Activated CD4-positive, CD25-positive, alpha-beta regulatory T cell treated with anti-CD3 and anti-CD28 coated beads, Interleukin-2, amount 50 U/mL, for 16 hours (primary cell): Measurements from ENCODE around the gene RPTOR.

Experiments
- DNase-seq: peaks from one replicate; pipeline ENCODE4 v3.0.0-alpha.2; 2020; ENCODE audit warnings: low read depth, low spot score

The RPTOR gene

DNA sequence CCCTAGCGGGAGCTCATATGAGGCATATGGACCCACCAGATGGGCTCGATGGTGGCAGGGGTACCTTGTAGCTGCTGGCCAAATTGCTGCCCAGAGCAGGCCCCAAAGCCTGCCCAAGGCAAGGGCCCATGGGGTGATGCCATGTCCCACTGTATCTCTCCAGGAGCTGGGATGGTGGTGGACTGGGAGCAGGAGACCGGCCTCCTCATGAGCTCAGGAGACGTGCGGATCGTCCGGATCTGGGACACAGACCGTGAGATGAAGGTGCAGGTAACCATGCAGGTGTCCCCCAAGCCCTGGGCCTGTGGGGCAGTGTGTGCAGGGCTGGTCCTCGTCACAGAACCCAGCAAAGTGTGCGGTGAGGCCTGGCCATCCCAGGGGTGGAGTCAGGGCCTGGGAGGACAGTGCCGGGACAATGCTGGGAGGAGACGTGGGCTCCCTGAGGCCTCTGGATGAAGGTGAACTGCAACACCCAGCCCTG is 412.9 kb downstream of the RPTOR start:
- no peak for DNase-seq

DNA sequence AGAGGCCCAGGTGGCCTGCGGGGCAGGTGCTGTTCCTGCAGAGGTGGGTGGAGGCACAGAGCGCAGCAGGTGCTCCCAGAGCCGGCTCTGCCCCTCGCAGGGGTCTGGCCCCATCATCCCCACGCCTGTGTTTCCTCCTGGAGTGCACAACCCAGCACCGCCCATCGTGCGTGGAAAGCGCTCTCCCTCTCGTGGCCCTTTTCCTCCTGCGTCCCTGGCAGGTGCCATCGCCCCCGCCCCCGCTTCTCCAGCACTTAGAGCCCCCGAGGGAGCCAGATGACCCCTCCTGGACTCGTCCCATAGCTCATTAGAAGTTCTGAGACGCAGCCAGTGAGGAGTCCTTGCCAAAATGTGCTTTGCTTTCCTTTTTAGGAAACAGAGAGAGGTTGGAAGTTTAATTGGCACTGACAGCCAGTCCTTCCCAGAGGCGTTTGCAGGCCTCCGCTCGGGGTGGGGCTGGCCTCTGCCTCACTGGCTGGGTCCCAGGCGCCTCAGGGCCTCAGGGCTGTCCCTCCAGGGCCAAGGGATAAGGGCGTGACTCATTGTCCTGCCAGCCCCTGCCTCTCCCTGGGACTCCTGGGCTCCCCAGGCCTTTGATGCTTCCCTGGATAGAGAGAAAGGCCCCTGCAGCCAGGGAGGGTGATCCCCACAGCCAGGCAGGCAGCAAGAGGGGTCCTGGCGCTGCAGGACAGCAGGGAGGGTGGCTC is 414.8 kb downstream of the RPTOR start:
- DNase-seq: no peak

DNA sequence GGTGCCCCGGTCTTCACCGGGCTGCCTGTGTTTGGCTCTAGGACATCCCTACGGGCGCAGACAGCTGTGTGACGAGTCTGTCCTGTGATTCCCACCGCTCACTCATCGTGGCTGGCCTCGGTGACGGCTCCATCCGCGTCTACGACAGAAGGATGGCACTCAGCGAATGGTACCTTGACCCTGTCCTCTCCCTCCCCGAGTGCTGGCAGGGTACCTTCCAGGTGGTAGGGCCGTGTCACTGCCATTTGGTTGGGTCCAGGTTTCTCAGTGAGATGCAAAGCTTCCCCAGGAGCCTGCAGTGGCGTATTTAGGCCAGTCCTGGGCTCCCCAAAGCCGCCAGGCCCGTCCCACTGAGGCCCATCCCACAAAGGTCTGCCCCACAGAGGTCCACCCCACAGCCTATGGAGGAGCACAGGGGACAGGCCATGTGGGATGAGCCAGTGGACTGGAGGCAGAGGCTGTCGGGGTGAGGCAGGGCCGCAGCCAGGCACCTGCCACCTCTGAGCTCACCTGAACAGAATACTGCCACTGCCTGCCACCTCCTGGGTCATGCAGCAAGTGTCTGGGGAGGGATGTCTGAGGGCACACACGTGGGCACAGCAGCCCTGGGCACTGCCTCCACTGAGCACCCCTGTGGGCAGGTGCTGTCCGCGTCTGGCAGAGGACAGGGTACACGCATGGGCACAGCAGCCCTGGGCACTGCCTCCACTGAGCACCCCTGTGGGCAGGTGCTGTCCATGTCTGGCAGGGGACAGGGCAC is 415.6 kb downstream of the RPTOR start:
- no peak for DNase-seq

DNA sequence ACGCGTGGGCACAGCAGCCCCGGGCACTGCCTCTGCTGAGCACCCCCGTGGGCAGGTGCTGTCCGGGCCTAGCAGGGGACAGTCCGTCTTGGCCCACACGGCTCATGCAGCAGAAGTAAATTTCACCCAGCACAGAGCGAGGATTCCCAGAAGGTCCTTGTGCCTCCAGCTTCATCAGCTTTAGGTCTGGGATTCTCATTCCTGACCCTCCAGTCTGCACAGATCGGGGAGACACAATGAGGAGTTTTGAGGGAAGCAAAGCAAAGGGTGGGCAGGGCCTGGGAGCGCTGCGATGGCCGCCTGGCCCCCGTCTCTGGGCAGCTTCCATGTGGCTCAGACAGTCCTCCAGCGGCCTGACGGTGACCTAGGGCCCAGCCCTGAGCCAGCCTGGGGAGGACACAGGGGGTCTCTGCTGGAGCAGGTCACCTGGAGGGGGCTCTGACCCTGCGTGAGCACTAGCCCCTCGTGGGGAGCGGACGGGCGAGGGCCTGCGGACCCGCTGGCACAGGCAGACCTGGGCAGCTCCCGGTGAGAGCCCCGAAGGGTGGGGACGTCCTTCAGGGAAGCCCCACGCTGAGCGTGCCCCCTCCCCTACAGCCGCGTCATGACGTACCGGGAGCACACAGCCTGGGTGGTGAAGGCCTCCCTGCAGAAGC is 416.3 kb downstream of the RPTOR start:
- no peak for DNase-seq

DNA sequence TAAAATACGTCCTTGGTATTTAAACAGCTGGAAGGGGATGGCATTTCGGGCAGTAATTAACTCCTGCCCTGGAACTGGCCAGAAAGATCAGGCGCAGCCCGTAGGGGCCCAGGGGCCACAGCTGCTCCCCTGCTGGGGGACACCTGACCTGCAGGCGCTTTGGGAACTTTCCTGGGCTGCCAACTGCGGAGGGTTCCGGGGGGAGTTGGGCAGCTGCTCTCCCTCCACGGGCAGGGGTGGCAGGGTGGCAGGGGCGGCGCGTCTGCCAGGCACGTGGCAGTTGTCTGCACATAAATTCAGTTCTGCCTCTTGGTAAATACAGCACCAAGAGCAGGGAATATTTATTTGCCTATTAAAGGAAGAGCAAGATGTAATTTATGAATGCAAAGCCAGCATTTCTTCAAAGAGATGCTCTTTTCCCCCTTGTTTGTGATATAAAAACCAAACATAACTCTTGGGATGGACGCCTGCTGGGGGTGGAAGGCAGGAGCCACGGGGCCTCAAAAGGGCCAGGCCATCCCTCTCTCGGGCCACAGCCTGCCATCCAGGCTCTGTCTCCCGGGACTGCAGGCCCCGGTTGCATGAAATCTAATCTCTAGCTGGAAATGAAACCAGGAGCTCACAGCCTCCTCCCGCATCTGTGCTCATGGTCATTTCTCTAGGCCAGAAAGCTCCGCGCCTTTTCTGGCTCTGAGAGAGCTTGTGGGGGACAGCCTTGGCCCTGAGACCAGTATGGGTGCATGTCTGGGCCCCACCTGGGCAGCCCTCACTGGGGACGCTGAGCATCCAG is 417.1 kb downstream of the RPTOR start:
- DNase-seq: no peak

DNA sequence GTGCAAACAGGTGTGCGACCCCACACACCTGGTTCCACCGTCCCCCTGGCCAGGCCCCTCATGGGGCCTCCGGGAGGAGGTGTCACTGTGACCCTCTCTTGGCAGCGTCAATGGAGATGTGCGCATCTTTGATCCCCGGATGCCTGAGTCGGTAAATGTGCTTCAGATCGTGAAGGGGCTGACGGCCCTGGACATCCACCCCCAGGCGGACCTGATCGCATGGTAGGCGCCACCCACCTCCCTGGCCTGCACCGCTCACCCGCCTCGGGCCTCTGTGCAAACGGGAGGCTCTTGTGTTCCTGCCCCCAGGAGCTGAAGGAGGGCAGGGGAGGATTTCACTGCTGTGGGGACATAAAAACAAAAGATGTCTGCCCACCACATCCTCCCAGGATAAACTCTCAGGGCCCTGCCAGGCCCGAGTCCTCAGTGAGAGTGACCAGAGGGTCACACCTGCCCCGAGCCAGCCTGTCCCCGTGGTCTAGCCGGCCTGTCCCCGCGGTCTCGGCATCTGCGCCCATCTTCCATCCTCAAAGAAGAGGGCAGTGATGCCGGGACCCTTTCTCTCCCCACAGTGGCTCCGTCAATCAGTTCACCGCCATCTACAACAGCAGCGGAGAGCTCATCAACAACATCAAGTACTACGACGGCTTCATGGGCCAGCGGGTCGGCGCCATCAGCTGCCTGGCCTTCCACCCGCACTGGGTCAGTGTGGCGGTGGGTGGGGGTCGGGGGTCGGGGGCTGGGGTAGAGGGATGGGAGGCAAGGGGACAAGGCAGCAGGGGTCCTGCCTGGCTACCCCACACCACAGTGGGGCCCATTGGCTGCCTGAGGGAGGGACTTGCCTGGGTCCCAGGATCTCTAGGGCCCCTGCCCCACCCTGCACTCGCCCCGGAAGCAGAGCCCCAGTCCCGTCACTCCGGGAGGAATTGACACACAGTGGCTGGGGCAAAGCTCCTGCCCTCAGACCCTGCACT is 418.0 kb downstream of the RPTOR start:
- no peak for DNase-seq

DNA sequence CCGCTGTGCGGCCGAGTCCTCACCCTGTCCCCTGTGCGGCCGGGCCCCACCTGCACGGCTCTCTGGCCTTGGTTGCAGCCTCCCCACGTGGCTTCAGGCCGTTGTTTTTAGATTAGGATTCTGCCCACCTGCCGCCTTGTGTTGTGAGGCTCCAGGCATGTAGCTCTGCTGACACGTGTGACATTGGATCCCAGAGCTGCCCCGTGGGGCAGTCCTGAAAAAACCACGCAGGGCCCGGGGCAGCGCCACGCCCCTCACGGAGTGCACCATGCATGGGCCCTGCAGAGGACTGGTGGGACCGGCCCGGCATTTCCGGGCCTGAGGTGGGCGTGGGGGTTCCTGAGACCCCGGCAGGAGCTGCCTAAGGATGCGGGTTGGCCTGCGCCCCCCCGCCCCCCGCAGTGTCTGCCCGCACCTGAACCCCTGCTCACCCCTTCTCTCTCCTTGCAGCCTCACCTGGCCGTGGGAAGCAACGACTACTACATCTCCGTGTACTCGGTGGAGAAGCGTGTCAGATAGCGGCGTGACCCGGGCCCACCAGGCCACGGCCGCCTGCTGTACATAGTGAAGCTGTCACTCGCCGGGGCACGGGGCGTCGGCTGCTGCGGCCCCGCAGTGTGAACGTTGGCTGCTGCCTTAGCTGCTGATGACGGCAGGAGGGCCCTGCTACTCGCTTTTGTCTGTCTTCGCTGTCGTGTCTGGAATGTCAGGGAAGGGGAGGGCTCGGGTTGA is 419.3 kb downstream of the RPTOR start:
- DNase-seq: no peak

DNA sequence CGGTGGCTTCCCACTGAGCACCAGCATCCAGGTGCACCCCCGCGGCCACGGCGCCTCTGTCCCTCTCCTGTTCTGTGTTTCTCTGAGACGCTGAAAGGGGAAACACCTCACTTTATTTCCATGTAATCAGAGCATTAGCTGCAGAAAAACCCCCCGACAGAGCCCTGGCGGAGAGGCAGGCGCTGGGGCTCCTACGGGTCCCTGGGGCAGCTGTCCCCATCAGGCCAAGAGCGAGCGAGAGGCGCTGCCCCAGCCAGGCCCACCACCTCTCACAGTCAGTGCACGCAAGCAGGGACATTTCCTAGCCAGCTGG is 419.9 kb downstream of the RPTOR start:
- DNase-seq: no peak

DNA sequence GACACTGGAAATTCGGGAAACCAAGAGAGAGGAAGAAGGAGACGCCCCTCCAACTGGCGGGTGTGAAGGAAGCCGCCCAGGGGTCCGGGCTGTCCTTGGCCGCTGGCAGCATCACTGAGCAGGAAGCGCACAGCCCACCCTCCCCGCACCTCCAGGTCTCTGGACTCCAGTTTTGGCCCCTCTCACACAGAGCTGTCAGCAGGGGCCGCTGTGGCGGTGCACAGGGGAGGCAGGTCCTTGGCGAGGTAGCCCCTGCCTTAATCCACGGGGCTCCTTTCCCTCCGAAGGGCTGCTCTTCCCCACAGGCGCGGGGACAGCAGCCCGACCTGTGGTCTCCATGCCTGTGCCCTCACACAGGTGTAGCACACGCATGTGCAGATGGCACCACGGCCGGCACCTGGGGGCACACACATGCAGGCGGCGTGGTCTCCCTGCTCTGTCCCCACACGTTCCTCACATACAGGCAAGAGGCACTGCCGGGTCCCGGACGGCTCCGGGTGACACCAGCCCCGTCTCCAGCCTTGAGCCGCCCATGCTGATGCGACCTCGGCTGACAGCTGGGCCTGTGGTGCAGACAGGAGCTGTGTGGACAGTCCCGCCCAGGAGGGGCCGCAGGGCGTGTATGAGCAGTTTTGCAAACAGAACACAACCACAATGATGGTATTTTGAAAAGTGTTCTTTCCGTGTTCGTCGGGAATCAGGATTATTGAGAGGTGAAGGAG is 420.4 kb downstream of the RPTOR start:
- DNase-seq: no peak

DNA sequence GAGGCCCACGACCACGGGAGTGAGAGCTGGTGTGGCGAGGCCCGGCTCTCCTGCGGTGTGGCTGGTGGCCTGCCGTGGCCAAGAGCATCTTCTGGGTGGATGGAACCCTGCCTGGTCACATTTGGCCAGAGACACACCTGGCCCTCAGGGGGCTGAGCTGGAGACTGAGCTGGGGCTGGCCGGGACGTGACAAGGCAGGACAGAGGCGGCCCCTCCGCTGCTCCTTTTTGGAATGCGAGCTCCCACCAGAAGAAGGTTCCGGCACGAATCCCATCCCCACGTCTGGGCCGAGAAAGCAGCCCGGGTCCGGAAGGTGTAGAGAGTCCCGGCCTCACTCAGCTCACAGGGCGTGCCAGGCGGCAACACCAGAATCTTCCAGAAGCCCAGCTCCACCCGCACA is 421.0 kb downstream of the RPTOR start:
- no peak for DNase-seq

DNA sequence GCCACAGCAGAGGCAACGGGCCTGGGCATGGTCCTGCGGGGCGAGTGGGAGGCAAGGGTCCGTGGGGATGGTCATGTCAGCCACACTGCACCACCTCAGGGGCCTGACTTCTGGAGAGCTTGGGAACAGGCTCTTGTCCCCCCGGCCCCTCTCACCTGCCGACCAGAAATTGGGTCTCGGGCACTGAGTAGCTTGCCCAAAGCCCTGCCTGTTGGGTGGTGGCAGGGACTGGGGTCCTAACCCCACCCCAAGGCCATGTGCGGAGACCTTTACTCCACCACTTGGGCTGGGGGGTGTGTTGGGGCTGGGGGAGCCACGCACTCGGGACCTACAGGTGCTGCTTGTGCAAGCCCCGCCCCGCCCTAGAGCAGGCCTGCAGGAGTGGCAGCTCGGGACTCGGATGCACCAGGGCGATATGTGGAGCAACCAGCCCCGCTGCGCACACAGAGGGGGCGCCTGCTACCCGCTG is 422.8 kb downstream of the RPTOR start:
- no peak for DNase-seq

DNA sequence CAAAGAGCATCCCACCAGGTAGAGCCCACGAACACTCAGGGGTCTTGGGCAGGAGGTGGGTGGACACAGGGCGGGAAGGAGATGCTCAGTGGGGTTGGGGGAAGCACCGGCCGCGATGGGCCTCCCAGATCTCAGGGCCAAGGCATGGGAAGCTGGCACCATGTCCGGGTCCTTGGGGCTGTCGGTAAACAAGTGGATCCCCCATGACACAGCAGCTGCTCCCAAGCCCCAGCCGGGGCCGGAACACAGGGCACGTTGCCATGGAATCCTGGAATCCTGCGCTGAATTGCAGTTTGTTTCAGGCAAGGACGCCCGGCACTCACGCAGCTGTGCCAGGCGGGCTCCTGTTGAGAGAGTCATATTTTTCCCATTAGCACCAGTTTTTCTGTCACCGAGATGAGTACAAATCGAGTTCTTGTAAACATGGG is 424.0 kb downstream of the RPTOR start:
- DNase-seq: no peak

DNA sequence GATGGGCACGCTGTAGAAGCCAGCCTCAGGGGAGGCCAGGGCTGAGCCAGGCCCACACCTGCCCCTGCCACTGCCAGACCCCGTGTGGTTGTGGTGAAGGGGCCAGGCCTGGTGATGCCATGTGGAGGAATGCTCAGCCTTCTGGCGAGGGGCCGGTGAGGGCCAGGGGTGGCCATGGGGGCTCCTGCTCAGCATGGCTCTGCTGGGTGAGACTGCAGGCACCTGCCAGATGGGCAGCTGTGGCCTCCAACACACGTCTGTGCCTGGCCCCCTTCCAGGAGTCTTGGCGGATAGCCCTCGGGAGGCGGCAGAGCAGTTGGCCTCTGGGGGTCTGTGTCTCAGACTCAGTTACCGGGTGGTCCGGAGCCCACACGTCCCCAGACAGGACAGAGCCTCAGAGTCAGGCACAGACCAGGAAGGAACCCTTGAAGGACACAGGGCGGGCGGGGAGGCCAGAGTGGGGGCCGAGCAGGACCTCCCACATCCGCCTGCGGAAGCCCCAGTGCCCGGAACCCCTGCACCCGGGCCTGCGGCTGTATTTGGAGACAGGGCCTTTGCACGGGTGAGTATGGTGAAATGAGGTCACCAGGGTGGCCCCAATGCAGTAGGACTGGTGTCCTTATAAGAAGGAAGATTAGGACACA is 424.5 kb downstream of the RPTOR start:
- no peak for DNase-seq

DNA sequence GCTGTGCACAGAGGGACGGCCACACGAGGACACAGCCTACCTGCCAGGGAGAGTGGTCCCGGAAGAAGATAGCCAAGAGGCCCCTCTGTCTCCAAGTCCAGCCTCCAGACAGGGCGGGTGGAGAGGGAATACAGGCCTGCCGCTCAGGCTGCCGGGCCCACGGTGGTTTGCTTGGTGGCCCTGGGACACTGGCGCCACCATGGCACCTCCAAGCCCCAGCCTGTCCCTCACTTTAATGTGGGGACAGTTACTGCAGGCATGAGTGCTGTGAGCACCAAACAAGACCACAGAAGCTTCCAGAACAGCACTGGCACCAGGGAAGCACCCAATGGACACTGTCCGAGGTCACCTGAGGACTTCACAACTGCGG is 425.0 kb downstream of the RPTOR start:
- DNase-seq: no peak

DNA sequence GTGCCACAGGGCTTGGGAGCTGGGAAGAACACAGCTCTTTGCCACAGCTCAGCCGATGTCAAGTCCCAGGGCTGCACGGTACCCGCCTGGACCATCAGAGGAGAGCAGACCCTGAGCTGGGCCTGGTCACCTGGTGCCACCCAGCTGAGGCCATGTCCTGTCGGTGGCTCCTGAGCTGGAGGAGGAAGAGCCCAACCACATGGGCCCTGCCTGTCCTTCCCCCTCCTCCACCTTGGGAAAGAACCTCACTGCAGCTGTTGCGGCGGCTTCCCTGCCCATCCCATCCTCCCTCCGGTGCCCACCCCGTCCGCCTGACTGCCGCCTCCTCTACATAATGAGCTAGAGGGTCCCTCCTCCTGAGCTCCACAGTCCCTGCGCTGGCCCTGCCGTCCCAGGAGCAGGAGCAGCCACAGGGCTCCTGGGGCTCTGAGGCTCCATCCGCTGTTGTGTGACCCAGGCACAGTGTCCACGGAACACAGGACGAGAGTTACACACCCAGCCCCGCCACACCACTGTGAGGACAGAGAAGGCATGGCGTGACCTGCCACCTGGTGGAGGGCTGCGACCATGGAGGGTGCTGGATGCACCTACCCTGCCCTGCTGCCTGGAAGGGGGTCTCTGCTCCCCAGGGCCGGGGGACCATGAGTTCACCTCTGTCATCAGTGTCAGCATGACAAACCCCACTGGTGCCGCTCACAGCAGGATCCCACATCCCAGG is 425.6 kb downstream of the RPTOR start:
- no peak for DNase-seq

DNA sequence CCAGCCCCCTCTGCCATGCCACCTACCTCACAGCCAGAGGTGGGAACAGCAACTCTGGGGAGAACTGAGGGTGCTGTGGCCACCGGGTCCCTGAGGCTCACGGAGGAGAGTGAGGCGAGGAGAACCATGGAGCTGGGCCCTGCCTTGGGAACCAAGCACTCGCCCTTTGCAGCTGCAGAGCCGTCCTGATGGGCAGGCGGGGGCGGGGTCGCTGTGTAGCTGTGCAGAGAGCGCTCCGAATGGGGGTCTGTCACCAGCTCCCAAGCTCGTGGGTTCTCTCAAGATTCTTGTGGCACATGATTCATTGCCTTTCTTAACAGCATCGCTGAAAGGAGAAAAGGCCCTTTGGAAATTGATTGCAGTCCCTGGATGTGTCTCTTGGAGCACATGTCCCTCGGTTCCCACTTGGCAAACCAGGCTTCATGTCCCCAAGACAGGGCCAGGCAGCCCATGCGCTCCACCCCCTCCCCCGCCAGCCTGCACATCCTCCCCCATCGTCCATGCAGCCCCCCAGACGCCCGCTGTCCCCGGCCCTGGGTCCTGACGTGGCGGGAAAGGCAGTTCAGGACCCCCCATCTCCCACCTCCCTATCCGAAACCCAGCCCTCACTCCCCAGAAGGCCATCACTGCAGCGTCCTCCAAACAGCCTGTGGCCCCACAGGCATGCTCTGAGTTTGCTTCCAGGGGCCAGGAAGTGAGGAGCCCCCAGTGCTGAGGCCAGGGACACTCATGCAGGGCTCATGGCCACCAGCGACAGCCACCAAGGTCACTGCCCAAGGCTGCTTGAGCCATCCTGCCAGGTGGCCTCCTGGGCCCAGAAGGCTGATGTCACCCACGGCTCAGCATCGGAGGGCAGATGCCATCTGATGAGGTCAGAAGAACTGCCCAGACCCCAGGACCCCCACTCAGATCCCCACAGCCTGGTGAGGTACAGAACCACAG is 426.4 kb downstream of the RPTOR start:
- no peak for DNase-seq

DNA sequence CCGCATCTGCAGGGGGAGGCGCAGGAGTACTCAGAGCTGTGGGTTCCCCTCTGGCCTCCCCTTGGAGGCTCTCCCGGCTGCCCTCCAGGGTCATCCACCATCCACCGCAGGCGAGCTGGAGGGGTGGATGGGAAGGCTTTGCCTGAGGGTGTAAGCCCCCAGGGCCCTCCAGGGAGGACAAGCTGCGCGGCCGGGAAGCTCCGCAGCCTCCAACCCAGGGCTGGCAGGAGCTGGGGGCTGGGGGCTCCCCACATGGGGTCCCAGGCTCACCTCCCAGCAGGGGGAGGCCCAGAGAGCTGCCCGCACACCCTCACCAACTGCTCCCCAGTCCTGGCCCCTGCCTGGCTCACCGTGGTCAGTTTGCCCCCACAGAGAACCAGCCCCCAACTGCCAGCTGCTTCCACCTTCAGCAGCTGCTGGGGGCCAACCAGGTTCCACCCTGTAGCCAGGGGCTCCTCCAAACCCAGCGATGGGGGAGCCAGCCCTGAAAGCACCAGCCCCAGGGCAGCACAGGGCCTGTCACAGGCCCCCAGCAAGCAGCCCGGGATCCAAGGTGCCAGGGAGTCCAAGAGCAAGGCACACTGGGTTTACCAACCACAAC is 427.2 kb downstream of the RPTOR start:
- no peak for DNase-seq
